IPS DF 6.9 (cell line): ENCODE data around the gene NTM.

Experiments used
- DNase-seq: peaks from one replicate; pipeline ENCODE4 v3.0.0-alpha.2; 2013; ENCODE audit warnings: low read depth, low spot score
- H3K27ac ChIP-seq: one replicate; pipeline ENCODE4 v1.5.1; 2013; ENCODE audit warnings: low read length, control low read depth
- H3K27me3 ChIP-seq: 2 replicates; pipeline ENCODE4 v1.6.1; 2013; ENCODE audit warnings: mild to moderate bottlenecking, low read length; ENCODE audit not compliant: control insufficient read depth, insufficient read depth
- H3K36me3 ChIP-seq: 2 replicates; pipeline ENCODE4 v1.6.1; 2013; ENCODE audit warnings: low read length; ENCODE audit not compliant: control insufficient read depth, insufficient read depth
- H3K4me1 ChIP-seq: 2 replicates; pipeline ENCODE4 v1.6.1; 2013; ENCODE audit warnings: low read length; ENCODE audit not compliant: control insufficient read depth, insufficient read depth
- H3K4me3 ChIP-seq: 2 replicates; pipeline ENCODE4 v1.5.1; 2013; ENCODE audit warnings: mild to moderate bottlenecking, low read length
- H3K9me3 ChIP-seq: 2 replicates; pipeline ENCODE4 v1.6.1; 2013; ENCODE audit warnings: low read length, inconsistent platforms; ENCODE audit not compliant: control insufficient read depth, insufficient read depth
- WGBS: extraction: QIAGEN DNeasy Blood & Tissue Kit; methylation state at CpG from one replicate; pipeline ENCODE4 v1.1.7; 2013; ENCODE audit warnings: mixed read lengths, missing lambda C conversion rate; ENCODE audit not compliant: insufficient read length, insufficient coverage; 5-methylcytosine and 5-hydroxymethylcytosine counted together

NTM gene

DNA sequence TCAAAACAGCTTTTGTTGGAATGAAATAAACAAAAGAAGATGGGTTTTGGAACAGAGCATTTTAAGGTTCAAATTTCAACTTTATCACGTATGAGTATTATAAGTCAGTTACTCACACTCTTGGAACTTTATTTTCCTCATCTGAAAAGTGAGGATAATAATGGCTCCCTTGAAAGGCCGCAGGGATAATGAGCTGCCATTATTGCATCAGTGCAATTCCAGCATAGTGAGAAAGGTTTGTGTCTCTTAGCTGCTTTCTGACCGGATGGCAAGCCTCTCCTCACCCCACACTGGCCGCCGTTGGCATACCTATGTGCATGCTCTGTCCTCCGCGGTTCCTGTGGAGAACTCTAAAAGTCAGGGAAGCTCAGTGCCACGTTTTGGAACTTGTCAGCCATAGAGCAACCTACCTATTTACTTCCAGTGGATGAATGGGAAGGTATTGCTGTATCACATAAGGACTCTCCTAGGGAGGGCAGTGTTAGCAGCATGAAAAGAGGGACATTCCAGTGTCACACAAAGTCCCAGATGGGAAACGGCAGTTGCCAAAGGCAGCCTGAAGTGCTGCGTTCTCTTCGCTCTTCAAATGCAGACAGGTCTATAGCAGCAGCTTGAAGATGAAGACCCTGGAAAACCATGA is 368.9 kb downstream of the NTM start:
- Histone ChIP-seq H3K4me3 (no peak overlapping the region), H3K27me3 (no peaks in the 10 kb centered on the region), H3K4me1 (no peaks in the 10 kb centered on the region), H3K9me3 (no peaks in the 10 kb centered on the region), H3K36me3 (no peaks in the 10 kb centered on the region), H3K27ac (no peak overlapping the region)
- no peak for DNase-seq
- WGBS: no CpG with 5 or more reads among the region's 11 CpGs

DNA sequence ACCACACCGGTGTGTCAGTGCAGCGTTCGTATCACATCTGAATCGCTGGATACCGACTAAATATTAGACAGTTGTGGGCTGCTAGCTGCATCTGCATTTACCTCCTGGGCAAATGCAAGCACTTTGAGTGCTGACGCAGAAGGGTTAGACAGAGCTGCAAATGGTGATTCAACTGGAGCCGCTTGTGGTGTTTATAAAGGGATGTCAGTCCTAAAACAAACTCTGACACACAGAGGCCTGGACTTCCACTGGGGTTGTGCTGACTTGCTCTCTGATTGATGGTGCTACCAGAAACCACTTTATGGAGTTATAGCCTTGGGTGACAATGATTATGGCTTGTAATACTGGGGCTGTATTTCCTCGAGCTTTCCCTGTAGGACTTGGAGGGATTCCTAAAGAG is 374.4 kb downstream of the NTM start:
- no peak for DNase-seq
- H3K27ac ChIP-seq: no peak overlapping the region
- H3K4me3 ChIP-seq: no peak overlapping the region
- H3K4me1 ChIP-seq: no peaks in the 10 kb centered on the region; the same call in 1 of the 2 replicates
- no peaks in the 10 kb centered on the region for H3K9me3 ChIP-seq
- H3K27me3 ChIP-seq: no peaks in the 10 kb centered on the region
- no CpG with 5 or more reads among the region's 8 CpGs for WGBS
- H3K36me3 ChIP-seq: no peaks in the 10 kb centered on the region

DNA sequence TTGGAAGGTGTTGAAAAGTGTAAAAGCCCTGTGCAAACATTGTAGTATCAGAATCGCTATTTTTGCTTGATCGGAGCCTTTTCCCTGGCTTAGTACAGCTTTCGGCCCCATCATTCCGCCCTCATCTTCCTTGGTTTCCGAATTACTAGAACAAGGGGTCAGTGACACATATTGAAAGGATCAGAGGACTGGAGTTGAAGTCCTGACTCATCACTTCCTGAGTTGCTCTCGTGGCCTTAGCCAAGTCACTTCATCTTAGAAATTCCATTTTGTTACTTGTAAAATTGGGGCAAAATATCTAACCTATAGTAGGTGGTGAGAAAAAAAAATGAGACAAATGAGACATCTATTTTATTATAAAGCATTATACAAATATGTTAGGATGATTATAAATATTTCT is 375.0 kb downstream of the NTM start:
- WGBS: no CpG with 5 or more reads among the region's 6 CpGs
- no peak overlapping the region for H3K27ac ChIP-seq
- H3K4me3 ChIP-seq: no peak overlapping the region
- H3K36me3 ChIP-seq: no peaks in the 10 kb centered on the region
- H3K9me3 ChIP-seq: no peaks in the 10 kb centered on the region
- no peaks in the 10 kb centered on the region; the same call in 1 of the 2 replicates for H3K4me1 ChIP-seq
- no peaks in the 10 kb centered on the region for H3K27me3 ChIP-seq
- no peak for DNase-seq

DNA sequence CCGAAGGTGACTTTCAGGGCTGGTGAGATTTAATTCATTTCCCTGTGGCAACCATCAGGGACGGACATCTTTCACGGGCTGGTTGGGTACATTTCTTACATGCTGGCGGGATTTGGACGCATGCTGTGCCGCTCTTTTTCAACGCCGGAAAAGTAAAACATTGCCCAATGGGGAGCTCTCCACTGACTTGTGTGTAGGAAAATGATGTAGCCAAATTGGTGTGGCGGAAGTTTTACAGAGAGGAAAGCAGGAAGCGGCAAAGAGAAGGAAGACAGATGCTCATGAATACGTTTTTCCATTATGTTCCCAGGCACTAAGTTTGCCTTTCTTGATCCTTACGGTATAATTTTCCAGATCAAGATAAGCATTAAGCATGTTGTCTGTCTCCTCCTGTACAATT is 375.8 kb downstream of the NTM start:
- no CpG with 5 or more reads among the region's 12 CpGs for WGBS
- Histone ChIP-seq H3K36me3 (no peaks in the 10 kb centered on the region), H3K4me3 (no peak overlapping the region), H3K9me3 (no peaks in the 10 kb centered on the region), H3K27me3 (no peaks in the 10 kb centered on the region), H3K27ac (no peak overlapping the region), H3K4me1 (no peaks in the 10 kb centered on the region; the same call in 1 of the 2 replicates)
- DNase-seq: no peak

DNA sequence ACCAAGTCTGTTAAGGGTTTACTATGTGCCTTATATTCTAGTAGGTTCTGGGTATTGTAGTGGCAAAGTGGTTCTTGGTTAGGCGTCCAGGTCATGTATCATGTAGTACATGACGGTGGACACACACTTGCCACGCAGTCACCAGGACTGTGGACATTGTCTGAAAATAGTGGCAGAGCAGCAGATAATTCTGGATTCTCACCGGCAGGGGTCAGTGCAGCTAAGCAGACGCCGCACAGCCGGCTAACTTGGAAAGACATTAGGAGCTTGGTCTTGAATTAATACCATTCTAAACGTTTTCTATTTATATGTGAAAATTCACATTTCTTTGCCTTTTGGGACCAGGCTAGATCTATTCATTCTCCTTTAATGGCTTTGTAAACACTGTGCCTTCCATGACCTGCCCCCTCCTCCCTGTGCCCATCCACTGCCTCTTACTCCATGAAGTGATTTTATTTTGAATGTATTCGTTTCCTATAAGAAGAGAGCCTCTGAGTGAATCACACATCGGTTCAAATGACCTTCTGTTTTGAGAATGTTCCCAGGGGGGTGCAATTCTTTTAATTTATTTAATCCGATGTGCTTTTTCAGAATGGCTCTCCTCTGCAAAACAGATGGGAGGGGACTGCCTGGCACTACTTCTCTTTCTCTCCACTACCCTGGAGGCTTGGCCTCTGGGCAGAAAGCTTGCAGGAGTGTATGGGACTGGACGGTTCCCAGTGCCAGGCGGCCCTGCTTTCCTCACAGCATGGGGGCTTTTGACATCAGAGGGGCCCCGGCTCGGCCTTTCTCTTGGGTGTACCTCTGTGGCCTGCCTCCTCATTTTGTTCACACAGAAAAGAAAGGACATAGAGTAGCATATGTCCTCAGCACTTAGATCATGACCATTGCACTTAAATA is 378.0 kb downstream of the NTM start:
- no peak overlapping the region for H3K27ac ChIP-seq
- WGBS: no CpG with 5 or more reads among the region's 15 CpGs
- H3K9me3 ChIP-seq: no peaks in the 10 kb centered on the region
- DNase-seq: no peak
- H3K36me3 ChIP-seq: no peaks in the 10 kb centered on the region
- no peaks in the 10 kb centered on the region for H3K27me3 ChIP-seq
- H3K4me1 ChIP-seq: no peaks in the 10 kb centered on the region; the same call in 1 of the 2 replicates
- no peak overlapping the region for H3K4me3 ChIP-seq

DNA sequence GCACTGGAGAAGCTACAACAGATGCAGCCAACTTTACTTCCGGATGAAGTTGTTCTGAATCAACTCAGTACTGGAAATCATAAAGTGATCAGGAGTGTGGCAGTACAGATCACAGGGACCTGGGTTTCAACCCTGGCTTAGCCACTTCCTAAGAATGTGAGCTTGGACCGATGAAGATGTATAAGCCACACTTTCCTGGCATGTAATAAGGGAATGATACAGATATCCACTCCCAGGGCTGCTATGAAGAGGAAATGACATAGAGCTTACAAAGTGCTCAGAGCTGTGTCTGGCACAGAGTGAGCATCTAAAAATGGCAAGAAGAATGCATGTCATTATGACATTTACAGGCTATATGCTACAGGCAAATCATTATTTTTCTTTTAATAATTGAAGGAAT is 378.7 kb downstream of the NTM start:
- no peak for DNase-seq
- Histone ChIP-seq H3K27ac (no peak overlapping the region), H3K27me3 (no peaks in the 10 kb centered on the region), H3K36me3 (no peaks in the 10 kb centered on the region), H3K4me1 (no peaks in the 10 kb centered on the region; the same call in 1 of the 2 replicates), H3K4me3 (no peak overlapping the region), H3K9me3 (no peaks in the 10 kb centered on the region)
- WGBS: no CpG with 5 or more reads among the region's 2 CpGs

DNA sequence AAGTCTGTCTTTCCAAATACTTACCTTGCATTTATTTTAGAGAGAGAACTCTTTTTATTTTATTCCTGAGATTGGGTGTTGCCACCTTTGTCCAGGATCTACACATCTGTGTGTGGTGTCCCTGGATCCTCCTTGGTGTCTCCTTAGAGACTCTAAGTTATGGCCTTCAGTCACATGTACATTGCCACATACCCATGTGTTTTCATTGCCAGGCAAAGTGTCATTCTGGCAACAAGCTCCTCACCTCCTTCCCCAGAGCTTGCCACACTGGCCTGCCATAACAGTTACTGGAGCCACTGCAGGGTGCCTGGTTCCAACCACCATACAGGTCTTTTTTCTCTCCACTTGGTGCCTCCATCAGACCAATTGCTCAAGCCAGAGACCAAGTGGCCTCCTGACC is 379.7 kb downstream of the NTM start:
- Histone ChIP-seq H3K36me3 (no peaks in the 10 kb centered on the region), H3K4me1 (no peaks in the 10 kb centered on the region; the same call in 1 of the 2 replicates), H3K4me3 (no peak overlapping the region), H3K27ac (no peak overlapping the region), H3K9me3 (no peaks in the 10 kb centered on the region), H3K27me3 (no peaks in the 10 kb centered on the region)
- DNase-seq: no peak

DNA sequence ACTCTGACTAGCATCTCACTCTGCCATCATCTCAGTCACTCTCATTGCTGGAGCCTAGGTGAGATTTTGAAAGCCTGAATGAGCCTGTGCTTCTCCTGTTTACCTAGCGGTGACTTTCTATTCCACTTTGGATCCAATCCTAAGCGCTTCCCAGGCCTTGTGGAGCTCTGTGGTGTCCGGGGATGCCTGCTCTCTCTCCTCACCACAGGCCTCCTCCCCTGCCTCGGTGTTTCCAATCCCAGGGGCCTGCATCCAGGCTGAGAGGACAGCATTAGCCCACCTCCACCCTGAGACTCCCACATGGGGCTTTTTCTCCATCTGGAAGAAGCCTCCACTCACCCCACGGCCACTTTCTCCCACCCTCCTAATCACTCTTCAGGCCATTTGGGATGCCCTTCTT is 380.3 kb downstream of the NTM start:
- Histone ChIP-seq H3K4me3 (no peak overlapping the region), H3K9me3 (no peaks in the 10 kb centered on the region), H3K4me1 (no peaks in the 10 kb centered on the region; the same call in 1 of the 2 replicates), H3K36me3 (no peaks in the 10 kb centered on the region), H3K27me3 (no peaks in the 10 kb centered on the region), H3K27ac (no peak overlapping the region)
- DNase-seq: no peak
- no CpG with 5 or more reads among the region's 5 CpGs for WGBS

DNA sequence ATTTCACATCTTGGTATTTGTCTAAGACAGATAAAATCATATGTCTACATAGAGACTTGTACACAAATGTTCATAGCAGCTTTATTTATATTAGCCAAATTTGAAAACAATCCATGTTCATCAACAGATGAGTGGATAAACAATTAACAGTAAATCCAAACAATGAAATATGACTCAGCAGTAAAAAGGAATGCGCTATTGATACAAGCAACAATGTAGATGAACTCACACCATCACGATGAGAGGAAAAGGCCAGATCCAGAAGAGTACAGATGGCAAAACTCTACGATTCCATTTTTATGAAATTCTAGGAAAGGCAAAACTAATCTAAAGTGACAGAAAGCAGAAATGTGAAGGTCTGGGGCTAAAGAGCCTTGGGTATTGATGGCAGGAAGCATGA is 384.3 kb downstream of the NTM start:
- no CpG with 5 or more reads among the region's 3 CpGs for WGBS
- Histone ChIP-seq H3K27ac (no peak overlapping the region), H3K9me3 (no peaks in the 10 kb centered on the region), H3K27me3 (no peaks in the 10 kb centered on the region), H3K4me1 (no peaks in the 10 kb centered on the region), H3K4me3 (no peak overlapping the region), H3K36me3 (no peaks in the 10 kb centered on the region)
- DNase-seq: no peak

DNA sequence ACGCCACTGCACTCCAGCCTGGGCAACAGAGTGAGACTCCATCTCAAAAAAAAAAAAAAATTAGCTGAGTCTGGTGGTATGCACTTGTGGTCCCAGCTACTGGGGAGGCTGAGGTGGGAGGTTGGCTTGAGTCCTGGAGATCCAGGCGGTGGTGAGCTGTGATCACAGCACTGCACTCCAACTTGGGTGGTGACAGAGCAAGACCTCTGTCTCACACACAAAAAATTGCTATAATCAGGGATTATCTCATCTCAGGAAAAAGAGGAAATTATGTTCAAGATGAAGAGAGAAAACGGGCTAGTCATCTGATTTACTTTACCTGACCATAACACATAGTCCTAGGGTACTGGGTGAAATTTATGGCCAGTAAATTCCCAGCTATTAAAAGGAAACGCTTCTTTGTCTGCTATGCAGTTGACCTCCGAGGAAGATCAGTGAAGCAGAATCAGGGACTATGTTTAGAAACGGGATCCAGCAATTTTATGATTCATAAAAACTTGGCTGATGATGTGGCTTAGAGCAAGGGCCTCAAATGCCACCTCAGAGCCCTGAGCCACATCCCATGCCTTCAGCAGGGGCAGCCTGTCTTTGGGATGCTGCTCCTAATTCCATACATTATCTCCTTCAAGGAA is 386.2 kb downstream of the NTM start:
- Histone ChIP-seq H3K9me3 (no peaks in the 10 kb centered on the region), H3K27me3 (no peaks in the 10 kb centered on the region), H3K36me3 (no peaks in the 10 kb centered on the region), H3K27ac (no peak overlapping the region), H3K4me1 (0 out of 2 replicates have a peak, but pooled peaks cover 1% of the 10 kb centered on the region), H3K4me3 (no peak overlapping the region)
- WGBS: no CpG with 5 or more reads among the region's 6 CpGs
- no peak for DNase-seq
